Stimulated activated CD4-positive, alpha-beta T cell treated with anti-CD3 and anti-CD28 coated beads, Interleukin-4, amount 100 ng/mL, for 24 hours (primary cell): Measurements from ENCODE around the gene FHOD3.

Source experiments
- DNase-seq: peaks from one replicate; pipeline ENCODE4 v3.0.0-alpha.2; 2020

FHOD3 gene

DNA sequence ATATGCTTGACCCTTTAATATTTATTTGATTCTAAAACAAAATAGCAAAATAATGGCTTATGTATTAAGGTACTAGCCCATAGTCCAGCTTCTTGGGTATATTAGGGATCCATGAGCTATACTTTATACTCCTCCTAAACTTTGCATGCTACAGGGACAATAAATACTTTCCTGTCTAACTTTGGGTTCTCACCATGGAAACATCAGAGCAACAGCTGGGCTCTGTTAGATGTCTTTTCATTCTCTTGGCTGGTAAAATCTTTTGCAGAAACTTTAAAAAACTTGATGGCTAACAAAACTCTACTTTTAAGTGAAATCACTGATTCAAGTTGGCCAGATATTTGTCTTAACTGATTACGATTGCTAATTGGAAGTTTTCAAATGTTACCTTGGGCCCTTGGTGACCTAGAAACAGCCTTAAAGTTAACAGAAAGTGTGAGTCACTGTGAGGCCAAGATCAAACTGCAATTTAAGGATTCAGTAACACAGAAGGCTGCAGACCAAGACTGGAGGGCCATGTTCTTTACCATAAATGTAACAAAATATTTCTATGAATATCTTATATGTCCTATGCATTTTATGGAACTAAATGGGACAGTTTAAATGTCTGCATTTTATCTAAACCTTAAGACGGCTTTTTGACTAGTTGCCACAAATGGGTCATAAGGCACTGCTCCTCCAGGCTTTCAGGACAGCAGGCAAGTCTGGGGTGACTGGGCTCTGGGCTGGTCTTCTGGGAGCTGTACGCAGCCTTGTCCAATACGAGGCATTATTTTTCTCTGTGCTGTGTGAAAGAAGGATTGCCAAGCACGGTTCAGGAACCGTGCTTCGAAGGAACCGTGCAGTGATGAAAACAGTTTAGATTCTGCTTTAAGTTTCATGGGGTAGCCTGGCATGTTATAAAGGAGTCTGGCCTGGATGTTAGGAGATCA is 342.8 kb downstream of the FHOD3 start:
- no peak for DNase-seq

DNA sequence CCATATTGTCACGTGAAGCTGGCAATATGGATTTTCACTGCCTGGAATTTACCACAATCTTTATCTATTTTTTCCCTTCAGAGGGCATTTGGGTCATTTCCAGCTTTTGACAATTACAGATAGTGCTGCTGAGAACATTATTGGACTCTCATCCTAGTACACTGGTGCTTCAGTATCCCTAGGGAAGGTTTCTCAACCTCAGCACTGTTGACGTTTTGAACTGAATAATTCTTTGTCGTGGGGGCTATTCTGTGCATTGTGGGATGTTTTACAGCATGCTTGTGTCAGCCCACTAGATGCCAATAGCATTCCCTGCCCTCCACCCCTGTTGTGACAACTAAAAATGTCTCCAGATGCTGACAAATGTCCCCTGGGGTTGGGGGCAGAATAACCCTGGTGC is 345.5 kb downstream of the FHOD3 start:
- DNase-seq: no peak

DNA sequence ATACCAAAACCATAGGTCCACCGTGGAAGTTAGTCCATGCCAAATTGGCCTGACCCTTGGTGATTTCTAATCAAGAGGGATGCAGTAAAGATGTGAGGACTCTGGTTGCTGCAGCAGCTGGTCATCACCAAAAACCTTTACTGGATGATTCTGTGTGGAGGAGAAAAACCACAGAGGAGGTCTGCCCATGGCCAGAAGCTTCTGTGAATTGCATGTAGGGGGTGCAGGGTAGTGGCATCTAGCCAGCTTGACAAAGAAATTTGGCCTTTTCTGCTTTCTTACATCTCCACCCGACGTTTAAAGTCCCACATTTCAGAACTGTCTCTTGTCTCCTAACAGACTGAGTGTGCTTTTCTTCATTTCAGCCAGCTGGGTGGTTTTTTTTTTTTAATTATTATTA is 351.3 kb downstream of the FHOD3 start:
- DNase-seq: no peak

DNA sequence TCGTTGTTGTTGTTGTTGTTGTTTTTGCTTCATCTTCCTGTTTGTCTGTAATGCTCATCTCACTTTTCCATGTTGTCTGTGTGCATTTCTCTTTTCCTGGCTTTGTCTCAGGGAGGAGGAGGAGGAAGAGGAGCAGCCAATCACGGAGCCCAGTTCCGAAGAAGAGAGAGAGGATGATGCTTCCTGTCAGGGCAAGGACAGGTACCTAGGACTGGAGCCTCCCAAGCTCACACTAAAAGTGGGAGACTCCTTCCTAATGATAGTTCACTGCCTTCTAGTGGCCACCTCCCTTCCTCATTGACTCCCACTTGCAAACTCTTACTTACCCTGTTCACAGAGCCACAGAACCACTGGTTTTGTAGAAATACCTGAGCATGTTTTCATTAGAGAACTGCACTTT is 351.7 kb downstream of the FHOD3 start:
- no peak for DNase-seq

DNA sequence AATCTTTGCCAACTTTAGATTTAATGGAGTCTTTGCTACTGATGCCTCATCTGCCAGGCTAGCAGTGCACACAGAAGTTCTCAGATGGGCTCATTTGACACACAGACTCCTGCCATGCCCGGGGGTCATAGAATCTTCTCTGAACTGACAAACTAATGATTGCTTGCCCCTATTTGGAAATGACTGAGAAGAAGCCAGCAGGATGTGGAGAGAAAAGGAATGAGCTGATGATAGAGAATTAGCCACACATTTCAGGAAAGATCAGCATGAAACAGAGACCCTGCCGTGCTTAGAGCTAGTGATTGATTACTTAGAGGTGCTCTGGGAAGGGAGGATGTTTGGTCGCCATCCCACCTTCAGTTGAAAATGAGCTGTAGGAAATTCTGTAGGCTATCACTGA is 352.8 kb downstream of the FHOD3 start:
- no peak for DNase-seq

DNA sequence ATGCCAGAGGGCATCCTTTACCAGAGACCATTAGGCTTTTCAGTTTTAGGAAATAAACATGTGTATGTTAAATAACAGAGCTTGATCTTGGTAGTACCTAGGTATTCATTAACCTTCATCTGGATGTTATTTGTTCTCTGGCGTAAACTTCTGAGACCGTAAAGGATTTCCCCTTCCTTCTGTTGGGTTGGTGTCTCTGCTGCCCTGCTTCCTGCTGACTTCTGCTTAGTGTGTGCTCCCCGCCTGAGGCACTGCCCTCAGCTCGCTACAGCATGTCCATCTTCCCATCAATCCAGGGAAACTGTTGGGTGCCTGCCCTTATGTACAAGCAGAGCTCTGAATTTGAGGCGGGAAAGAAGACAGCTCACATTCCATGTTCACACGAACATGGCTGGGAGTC is 353.4 kb downstream of the FHOD3 start:
- no peak for DNase-seq

DNA sequence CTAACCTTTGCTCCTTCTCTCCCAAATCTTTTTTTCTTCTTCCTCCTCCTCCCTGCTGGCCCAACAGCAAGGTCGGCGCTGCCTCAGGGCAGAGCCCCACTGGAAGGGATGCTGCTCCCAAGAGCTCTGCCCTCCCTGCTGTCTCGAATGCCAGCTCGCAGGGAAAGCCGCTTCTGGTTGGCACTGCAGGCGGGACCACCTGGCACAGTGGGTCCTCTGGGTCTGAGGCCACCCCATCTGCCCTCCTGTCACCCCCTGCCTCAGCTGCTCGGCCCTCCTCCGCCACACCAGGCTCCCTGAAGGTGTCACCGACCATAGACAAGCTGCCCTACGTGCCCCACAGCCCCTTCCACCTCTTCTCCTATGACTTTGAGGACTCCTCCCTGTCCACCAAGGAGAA is 355.0 kb downstream of the FHOD3 start:
- DNase-seq: no peak

DNA sequence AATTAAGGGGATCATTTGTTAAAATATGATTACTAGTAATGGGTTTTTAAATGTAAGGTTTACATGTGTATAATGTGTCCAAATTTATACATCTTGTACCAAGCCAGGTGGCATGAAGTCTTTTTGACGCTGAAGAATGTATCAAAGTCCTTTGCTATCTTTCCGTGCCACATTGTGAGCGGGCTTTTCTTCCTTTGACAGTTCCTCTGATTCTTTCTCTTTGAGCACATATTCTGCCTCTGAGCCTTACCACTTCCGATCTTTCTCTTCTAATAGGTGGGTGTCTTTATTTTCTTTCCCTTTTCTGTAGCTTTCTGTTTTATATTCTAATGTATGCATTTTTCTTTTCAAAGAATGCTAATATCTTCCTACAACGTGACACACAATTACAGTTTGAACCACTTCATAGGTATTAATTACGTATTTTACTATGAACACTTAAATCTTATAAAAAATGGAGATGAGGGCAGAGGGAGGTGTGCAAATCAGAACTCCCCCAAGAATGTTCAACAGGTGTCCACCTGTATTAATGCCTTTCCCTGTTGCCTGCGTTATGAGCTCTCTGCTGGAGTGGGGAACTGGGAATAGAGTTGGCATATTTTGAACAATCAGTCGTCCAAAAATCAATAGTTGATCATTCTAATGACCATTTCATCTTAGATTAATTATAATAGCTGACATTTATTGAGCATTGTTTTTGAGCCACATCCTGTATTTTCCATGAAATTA is 355.8 kb downstream of the FHOD3 start:
- no peak for DNase-seq

DNA sequence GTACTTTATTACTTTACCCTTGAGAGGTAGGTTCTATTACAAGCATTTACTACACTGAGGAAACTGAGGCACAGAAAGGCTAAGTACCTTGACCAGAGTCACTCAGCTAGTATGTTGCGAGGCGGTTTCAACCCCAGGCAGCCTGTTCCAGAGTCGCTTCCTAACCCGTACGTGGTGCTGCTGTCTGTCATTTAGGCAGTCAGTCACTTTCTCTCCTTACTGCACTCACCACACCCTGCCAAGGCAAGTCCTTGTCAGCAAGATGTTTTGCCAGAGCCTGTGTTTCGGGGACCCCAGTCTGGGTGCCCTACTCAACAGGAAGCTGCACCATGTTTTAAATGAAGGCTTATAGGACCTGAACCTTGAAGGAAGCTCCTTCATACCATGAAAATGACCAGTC is 356.4 kb downstream of the FHOD3 start:
- DNase-seq: no peak

DNA sequence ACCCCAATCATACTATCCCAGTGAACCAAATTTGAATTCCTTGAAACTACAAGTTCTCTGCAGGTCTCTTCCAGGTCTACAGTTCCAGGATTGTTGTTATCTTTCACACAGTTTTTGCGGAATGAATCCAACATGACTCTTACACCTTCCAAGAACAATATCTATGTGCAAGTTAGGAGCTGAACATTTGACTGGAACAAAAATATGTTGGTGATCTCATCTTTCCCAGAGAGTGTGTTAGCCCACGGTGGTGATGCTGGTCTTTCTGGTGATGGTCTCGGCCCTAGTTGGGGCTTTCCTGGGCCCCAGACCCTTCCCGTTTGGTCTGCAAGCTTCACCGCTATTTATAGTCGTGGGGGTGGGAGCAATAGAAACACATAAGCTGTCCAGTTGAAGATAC is 357.6 kb downstream of the FHOD3 start:
- no peak for DNase-seq

DNA sequence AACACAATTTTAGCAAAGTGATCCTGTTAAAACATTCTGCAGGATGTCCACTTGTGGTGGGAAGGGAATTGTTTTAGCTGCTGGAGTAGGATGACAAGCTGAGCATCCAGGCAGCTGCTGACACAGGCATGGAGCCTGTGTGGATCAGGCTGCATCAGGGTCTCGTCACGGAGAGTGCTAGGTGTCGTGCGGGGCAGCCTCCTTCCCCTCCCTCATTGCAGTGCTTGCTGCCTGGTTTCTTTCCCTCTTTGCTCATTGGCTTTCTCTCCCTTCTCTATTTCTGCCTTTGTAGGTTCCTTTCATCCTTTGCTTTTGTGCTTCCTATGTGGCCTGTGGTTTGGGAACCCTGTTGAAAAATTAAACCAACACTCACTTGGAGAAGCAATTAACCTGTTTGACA is 358.4 kb downstream of the FHOD3 start:
- no peak for DNase-seq

DNA sequence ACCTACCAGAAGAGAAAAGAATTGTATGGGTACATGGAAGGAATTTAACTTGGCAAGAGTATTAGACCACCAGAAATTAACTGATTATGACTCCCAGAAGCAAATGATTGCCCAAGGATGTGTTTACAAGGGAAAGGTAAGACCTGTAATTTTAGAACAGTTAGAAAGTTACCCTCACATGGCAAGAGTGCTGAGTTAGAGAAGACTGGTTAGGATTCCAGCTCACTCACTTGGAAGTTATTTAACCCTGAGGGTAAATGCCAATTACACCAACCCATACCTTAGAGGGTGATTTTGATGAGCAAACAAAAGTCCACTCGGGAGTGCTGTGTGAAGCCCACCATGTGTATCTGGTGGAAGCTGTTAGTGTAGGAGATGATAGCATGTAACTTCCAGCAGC is 361.1 kb downstream of the FHOD3 start:
- no peak for DNase-seq

DNA sequence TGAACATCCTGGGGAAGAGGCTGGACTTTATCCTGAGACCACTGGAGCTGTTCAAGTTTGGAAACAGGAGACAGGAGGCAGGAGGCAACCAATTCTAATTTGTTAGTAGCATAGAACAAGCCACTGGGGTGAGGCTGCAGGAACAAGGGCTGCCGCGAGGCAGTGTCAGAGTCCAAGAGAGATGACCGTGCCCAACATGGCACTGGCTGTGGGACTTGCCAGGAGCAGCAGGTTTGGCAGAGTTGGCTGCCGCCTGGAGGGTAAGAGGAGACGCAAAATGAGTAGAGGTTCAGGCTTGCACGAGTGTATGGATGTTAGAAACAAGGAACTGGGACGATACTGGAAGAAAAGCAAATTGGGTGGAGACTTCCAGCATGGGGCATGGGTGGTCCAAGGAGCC is 362.8 kb downstream of the FHOD3 start:
- no peak for DNase-seq

DNA sequence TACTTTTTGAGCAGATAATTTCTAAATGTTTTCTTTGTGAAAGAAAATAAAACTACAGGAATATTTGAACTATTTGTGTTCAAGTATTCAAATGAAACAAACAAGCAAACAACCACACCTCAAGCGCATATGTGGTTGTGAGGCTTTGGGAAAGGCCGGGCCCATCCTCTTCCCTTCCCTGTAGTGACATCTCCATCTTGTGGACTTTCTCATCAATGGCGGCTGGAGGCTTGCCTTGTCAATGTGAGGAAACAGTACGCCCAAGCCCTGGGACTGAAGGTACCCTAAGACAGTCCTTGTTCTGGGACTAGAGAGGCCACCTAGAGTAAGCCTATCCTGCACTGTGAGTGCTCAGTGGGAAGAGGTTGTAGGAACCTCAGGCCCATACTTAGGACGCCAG is 364.5 kb downstream of the FHOD3 start:
- no peak for DNase-seq

DNA sequence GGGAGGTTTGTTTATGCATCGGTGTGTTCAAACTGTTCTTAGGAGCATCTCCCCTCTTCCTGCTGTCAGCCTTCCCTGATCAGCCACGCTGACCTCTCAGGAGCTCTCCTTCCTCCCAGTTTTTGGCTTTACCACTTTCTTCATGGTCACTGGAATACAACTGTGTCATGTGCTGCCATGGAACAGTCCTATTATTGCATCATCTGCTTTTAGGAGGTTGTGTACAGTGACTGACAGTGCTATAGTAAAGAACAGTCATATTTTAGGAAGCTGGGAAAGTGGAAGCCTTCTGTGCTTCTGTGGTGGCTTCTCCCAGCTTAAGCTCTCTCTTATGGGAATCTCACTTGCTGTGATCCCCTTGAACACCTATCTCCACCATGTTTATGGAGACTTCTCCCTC is 365.8 kb downstream of the FHOD3 start:
- no peak for DNase-seq

DNA sequence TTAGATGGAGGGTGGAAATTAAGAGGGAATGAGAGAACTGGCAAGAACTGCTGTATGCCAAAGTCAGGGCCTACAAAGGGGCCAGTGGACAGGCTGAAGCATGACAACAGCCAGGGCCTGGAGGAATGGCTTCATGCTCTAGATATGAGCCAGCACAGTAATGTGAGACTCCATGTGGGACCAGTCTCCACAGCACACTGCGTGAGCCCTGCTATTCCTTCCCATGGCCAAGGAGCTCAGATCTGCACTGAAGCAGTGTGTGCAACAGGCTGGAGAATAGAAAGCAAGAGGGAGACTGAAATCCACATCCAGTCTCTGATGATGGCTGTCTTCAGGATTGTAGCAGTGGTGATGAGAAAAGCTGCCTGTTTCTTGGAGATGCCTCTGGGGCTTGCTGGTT is 368.4 kb downstream of the FHOD3 start:
- no peak for DNase-seq

DNA sequence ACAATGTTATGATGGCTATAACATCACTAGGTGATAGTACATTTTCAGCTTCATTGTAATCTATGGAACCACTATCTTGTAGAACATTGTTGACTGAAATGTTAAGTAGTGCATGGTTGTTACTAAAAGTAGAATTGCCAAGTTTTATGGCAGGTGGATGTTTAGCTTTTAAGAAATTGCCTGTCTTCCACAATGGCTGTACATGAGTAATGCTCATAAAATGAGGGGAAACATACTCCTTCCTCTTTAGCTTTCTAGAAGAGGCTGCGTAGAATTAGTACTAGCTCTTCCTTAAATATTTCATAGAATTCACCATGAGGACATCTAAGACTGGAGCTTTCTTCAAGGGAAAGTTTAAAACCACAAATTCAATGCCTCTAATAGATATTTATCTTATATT is 370.3 kb downstream of the FHOD3 start:
- DNase-seq: no peak

DNA sequence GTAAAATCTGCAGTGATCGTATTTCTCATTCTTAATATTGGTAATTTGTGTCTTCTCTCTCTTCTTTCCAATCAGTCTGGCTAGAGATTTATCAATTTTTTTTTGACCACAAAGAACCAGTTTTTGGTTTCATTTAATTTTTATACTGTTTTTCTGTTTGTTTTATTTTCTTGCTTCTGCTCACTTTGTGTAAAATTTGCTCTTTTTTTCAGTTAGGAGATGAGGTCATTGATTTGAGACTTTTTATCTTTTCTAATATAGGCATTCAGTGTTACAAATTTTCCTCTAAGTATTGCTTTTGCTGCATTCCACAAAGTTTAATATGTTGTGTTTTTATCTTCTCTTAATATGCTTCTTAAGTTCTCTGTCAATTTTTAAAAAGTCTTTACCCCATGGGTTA is 370.8 kb downstream of the FHOD3 start:
- no peak for DNase-seq

DNA sequence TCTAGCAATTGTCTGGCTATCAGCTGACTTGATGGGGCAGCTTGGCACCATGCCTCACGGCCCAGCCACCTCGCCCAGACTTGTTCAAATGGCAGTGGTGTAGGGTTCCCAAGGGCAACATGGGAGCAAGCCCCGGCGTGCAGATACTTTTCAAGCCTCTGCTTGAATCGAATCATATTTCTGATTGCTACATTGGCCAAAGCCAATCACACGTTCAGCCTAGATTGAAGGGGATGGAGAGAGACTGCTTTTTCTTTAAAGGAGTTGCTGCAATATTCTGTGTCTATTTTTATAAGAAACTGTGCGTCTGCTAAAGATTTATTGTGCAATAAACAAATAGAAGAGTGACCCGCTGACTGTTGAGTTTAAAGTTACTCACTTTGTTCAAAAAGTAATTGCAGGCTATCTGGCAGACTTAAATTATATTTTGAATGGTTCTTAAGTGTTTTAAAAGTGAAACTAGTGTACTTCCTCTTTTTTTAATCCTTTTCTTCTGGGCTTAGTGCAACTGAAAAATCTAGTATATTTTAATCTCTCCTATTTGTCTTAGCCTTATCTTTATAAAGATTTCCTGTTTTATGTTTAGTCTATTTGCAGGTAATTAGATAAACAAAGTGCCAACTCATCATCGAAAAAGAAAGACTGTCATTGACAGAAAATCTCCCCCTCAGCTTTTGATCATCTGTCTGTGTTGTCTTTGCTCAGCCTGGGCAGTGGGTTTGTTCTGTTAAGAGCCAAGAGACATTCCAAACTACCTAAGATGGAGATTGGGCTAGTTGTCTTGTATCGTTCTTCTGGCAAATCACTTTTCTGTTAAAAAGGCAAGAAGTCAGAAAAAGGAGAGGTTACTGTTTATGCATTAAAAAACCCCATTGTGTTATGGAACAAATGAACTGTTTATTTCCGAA is 375.2 kb downstream of the FHOD3 start:
- no peak for DNase-seq

DNA sequence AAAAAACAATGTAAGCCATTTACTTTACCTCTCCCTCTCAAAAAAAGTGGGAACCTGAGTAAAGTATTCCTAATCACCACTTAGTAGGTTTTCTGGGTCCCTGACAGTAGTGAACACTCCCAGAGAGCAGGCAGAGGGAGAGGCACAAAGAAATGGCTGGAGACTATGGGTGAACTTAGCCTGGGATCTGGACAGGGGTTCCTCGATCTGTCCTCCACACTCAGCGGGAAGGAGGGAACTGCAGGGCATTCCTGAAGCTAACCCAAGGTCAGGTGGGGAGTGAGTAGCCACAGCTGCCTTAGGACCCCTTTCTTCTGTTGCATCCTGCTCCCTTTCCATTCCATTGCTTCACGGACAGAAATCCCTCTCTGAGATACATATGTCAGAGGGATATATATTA is 375.9 kb downstream of the FHOD3 start:
- no peak for DNase-seq

DNA sequence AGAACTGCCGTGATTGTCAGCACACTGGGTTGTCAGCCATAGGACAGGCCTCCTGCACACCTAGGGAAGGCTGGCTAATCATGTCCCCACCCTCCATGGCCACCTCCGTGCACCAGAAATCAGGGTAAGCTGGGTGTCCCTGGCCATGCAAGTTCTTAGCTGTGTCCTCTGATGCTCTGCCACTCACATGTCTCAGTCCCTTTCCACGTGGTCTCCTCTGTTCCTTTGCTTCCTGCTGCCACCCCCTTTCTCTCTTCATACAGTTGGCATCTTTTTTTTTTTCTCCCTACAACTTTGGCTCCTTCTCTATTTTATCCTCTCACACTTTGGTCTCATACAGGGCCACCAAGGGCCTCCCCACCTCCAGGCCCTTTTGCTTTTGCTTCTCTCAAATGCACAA is 377.6 kb downstream of the FHOD3 start:
- no peak for DNase-seq

DNA sequence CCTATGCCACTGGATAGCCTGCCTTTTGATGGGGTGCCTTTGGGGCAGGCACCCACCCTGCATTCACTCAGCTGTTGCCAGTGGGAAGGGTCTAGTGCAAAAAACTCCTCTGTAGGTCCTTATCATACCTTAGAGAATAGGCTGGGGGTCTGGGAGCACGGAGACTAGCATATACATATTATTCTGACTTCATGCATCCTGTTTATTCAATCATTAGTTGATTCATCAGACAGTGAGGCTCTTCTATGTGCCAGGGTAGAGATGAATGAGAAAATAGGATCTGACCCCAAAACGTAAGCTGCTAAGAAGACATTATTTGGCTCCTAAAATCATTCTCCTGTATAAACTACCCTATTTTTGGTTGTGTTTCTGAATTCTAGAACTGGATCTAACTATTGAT is 378.0 kb downstream of the FHOD3 start:
- no peak for DNase-seq

DNA sequence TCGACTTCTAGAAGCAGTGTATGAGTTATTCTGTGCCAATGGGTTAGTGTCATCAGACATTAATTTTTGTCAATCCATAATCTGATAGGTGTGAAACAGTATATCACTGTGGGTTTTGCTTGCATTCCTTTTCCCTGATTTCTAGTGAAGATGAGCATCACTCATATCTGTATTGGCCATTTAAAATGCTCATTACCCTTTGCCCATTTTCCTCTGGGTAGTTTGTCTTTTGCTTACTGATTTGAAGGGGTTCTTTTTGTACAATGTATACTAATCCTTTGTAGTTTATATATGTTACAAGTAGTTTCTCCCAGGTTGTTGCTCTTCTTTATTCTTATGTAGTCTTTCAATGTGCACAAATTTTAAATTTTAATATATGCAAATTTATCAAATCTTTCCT is 379.1 kb downstream of the FHOD3 start:
- no peak for DNase-seq
